T1000 (cell line): Measurements from ENCODE around the gene MRE11.
"Not testable (repeated sequence)": the region's sequence is repeated elsewhere in the genome, so short reads cannot be mapped to it uniquely, and the experiment has no call there.

Source experiments
- DNase-seq: peaks from one replicate; lab custom pipeline; 2025; ENCODE audit warnings: mixed read lengths; lab: John Stamatoyannopoulos, UW

MRE11 gene

GRCh38 chr11:94424011-94424410, 69.6 kb downstream of the MRE11 start:
- no peak for DNase-seq

DNA sequence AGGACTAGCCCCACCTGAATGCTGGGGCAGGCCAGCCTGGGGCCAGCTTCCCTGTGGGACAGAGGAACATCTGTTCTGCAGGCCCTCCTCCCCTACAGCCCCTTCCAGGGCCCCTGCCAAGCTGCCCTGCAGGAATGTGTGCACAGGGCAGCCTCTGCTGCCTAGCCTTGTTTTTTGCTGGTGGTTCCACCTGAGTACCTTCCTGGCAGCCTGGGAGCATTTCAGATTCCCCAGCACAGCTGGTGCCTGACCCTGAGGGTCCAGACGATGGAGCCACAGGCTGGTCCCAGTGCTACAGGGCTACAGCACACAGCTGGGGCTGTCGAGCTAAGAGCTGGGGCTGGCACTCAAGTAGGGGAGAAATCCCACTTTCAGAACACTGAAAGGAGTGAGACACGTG, 70.1 kb downstream of the MRE11 start:
- DNase-seq: no peak

DNA sequence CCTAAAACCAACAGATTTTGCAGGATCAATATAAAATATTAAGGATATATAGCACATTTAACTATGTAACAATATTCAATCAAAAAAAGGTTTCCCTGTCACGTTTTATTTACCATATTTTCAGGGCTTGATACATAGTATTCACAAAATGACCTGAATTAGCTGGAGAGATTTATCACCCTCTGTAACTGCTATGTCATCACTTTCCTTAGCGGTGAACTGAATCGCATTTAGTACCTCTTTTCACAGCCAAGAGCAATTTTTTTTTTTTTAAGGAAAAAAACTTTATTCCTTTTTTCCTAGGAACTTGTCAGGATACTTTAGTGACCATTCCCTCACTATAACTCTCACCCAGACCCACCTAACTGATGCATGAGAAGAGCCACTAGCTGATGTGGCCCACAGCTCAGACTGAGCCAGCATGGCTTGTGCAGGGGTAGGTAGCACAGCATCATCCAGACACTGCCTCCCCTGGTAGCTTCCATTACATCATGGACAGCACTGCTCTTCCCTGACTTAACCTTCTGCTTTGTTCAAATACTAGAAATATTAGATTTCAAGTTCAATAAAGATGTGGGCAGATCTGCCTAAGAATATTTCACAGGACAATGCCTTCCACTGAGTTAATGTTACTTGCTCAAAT, 75.4 kb downstream of the MRE11 start:
- no peak for DNase-seq

DNA sequence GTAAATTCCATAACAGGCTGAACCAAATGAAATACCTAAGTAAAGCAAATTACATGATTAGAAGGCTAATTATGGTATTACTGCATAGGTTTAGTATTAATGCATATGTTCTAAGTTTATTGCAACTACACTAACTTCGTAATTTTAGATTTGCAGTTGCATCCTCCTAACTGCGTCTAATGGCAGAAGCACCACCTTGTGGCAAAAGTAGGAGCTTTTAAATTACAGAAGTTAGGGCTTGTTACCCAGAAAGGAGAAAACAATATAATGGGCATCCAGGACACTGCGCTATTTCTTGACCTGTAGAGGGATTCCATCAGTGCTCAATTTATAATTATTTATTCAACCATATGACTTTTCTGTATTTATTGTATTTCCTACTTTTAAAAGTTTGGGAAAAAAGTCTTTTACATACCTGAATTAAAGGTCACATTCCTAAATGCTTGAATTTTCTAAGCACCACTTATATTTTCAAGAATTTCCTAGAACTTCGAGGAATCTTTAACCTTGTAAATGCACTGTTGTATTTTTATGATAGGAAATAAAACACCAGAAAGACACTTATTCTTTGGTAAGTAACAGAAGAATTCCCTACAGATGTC, 76.2 kb downstream of the MRE11 start:
- no peak for DNase-seq

- DNase-seq: no peak
These were observed 88.4 kb downstream of the MRE11 start for GRCh38 chr11:94405062-94405833.

DNA sequence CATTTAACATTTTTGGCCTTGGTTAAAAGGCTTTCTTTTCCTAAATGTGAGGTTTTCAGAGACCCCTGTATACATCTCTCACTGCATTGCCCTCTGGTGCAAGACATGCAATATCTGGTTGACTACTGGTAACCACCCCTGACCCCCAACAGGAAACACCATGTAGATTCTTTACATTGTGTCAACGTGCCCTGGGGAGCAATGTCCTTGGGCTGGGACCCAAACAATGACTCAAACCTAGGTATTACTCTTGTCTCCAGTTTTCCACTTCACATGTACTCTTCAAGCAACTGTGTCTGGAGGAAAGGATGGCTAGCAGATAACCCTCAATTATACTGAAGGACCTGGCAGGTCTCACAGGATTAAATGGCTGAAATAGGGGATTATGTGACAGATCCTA, 91.3 kb downstream of the MRE11 start:
- DNase-seq: no peak

- no peak for DNase-seq
These were observed 91.8 kb downstream of the MRE11 start for GRCh38 chr11:94401773-94402265.

DNA sequence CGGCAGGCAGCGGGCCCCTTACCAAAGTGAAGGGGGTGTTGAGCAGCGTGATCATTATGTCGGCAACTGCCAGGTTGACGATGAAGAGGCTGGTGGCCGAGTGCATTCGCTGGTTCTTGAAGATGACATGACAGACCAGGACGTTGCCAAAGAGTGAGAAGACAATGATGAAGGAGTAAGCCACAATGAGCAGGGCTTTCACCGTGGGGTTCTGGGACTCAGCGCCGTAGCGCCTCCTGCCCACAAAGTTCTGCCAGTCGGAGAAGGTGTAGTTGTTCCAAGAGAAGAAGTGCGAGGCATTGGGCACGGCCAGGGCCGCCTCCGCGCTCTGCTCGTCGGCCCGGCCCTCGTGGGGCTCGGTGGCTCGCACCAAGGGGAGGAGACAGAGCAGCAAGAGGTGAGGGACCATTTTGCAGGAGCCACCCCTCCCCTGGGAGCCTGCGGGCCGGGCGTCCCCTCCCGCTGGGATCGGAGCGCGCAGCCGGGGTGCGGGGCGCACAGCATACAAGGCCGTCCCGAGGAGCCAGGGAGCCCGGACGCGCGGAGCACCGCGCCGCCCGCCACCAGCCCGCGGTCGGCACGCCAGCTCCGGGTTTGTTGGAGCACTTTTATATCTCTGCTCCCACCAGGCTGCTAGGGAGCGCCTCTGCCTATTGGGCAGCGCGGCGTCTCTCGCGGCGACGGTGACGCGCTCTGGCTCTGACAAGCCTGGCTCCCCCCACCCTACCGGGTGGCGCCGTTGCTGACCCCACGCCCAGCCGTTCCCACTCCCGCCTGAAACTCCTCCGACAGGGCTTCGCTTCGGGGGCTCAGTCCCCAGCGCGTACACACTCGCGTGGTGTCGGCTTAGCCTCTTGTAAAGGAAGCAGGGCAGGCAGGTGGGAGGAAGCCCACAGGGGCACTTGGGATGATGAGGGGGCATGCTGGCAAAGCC, 92.5 kb downstream of the MRE11 start, which contains the start of gene GPR83:
TSS of gene GPR83 (minus strand) at position 581 of the 934 bp plus-strand sequence. CDS start at position 409, 172 bp downstream.
- no peak for DNase-seq

- no peak for DNase-seq
These were observed 93.2 kb downstream of the MRE11 start for GRCh38 chr11:94400457-94400838.

DNA sequence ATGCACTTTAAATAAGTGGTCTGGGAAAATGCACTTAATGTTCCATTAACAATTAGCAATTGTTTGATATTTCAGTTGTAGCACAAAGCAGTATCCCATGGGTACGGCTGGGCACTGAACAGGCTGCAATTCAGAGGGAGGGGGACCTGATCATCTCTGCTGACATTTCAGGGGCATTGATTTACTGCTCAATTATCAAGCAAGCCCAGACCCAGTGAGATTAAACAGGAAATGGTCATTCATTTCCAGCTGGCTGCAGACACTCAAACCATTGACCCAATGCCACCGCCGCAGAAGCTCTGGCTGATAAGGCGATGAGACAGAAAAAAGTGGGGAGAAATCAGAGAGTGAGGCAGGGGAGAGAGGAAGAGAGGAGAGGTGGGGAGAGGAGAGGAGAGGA, 93.6 kb downstream of the MRE11 start:
- DNase-seq: no peak

DNA sequence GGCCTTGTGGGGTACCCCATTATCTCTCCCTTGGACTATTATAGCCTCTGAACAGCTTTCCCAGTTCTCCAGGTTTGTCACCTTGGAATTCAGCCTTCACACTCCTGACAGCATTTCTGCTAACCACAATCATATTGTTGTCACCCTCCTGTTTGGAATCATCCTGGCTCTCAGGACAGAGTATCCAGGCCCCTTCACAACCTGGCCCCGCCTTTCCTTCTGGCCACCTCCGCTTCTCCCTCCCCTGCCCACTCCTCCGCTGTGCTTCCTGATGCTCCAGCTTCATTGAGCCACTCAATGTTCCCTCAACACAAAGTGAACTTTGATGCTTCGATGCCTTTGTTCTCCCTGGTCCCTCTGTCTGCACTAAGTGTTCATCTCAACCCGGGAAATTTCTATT, 95.5 kb downstream of the MRE11 start:
- no peak for DNase-seq

- DNase-seq: no peak
These were observed 97.4 kb downstream of the MRE11 start for GRCh38 chr11:94396282-94396681.

- DNase-seq: not testable (repeated sequence)
These were observed 101.7 kb downstream of the MRE11 start for GRCh38 chr11:94391937-94392336.

DNA sequence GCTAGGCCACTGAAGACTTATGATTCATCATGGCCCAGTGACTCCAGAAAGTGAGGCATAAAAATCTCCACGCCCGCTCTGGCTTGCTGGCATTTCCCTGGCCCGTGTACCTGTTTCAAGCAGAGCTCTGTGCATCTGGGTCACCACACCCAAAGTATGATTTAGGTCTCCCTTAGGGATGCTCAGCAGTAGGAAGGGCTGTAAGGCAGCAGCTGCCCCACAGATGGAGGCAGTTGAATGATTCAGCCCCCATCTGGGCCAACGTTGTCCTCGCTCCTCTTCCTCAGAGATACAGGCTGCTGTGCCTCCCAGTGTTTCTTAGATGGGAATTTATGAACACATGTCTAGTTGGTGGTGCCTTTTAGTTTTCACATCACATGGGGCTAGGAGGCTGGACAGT, 114.0 kb downstream of the MRE11 start:
- DNase-seq: no peak

DNA sequence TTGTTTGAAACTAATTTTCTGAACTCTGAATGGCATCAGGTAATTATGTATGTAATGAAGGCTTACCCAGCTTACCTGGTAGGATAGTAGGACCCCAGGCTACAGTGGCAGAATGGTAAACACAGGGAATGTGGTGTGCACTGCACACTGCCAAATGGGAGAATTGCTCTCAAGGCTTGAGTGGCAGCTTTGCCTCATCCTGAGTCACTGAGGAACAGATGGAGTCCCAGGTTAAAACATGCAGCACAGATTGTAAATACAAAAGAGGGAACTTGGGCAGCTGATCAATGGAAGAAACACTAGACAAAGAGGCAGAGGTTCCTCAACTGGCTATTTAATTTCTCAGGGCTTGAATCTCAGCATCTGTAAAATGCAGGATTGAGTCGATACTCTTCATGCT, 116.8 kb downstream of the MRE11 start:
- no peak for DNase-seq

DNA sequence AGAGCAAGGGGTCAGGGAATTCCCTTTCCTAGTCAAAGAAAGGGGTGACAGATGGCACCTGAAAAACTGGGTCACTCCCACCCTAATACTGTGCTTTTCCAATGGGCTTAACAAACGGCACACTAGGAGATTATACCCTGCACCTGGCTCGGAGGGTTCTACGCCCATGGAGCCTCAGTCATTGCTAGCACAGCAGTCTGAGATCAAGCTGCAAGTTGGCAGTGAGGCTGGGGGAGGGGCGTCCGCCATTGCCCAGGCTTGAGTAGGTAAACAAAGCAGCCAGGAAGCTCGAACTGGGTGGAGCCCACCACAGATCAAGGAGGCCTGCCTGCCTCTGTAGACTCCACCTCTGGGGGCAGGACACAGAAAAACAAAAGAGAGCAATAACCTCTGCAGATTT, 123.1 kb downstream of the MRE11 start:
- not testable (repeated sequence) for DNase-seq
